Measurements from ENCODE around the gene LPIN2. TPM values are rescaled to one million over a fixed set of nuclear protein-coding genes. Genes with fewer than 3 reads are reported as not detected.

The LPIN2 gene
- total and polyA plus RNA-seq, 12 donors, result 1.9 to 15.9 (median 7.6) TPM

DNA sequence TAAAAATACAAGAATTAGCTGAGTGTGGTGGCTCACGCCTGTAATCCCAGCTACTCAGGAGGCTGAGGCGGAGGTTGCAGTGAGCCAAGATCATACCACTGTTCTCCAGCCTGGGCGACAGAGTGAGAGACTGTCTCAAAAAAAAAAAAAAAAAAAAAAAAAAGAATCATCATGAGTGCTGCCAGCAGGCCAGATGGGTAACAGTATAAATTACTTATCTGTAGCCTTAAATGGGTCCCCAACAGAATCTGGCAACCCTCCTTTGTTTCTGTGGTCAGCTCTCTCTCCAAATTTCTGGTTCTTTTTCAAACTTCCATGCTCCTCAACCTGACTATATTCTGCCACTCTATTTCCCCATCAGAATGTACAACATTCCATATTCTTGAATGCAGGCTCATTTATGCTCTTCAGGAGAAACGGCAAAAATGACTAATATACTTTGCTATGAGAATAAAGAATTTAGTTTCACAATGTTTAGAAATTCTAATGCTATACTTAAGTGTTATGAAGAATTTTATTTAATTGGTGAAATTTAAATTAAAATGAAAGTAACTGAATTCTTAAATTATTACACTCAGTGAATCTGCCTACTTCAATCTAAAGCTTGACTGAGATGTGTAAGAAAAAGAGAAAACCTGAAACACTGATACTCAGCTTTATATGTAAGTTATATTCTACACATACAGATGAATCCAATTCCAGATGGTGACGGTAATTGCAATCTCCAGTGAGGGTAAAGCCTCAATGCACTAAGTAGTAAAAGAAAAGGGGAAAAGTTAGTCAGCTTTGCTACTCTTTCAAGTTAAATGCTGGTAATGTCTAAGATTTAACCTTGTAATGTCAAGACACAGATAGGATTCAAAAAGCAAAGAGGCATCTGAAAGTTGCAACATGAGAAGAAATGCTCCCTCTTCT lies 24.8 kb downstream of the LPIN2 start:
- DNase-seq (no peak), ATAC-seq (no peak)
- TF ChIP-seq, protein P1, sequence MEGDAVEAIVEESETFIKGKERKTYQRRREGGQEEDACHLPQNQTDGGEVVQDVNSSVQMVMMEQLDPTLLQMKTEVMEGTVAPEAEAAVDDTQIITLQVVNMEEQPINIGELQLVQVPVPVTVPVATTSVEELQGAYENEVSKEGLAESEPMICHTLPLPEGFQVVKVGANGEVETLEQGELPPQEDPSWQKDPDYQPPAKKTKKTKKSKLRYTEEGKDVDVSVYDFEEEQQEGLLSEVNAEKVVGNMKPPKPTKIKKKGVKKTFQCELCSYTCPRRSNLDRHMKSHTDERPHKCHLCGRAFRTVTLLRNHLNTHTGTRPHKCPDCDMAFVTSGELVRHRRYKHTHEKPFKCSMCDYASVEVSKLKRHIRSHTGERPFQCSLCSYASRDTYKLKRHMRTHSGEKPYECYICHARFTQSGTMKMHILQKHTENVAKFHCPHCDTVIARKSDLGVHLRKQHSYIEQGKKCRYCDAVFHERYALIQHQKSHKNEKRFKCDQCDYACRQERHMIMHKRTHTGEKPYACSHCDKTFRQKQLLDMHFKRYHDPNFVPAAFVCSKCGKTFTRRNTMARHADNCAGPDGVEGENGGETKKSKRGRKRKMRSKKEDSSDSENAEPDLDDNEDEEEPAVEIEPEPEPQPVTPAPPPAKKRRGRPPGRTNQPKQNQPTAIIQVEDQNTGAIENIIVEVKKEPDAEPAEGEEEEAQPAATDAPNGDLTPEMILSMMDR (IDR thresholded peaks at IDR 0.05), result no peak
- Histone ChIP-seq H3K4me1 (peaks cover 0 to 40% (median 4%) of the 10 kb centered on the region in 9 donors), H3K9me3 (no peaks in the 10 kb centered on the region), H3K4me3 (no peak overlapping the region), H3K36me3 (no peaks in the 10 kb centered on the region), H3K27ac (no peak overlapping the region), H3K27me3 (no peaks in the 10 kb centered on the region)
- WGBS, 2 donors, result 95 to 98% methylated on average over 5 of the region's 5 CpGs
- intact Hi-C loops (cut with DNase I), result loop anchor here in 4 of 10 donors (2.0 to 10.0 kb wide), 3 partner anchors 41 to 55 kb away; no protein-coding TSS in a partner anchor

DNA sequence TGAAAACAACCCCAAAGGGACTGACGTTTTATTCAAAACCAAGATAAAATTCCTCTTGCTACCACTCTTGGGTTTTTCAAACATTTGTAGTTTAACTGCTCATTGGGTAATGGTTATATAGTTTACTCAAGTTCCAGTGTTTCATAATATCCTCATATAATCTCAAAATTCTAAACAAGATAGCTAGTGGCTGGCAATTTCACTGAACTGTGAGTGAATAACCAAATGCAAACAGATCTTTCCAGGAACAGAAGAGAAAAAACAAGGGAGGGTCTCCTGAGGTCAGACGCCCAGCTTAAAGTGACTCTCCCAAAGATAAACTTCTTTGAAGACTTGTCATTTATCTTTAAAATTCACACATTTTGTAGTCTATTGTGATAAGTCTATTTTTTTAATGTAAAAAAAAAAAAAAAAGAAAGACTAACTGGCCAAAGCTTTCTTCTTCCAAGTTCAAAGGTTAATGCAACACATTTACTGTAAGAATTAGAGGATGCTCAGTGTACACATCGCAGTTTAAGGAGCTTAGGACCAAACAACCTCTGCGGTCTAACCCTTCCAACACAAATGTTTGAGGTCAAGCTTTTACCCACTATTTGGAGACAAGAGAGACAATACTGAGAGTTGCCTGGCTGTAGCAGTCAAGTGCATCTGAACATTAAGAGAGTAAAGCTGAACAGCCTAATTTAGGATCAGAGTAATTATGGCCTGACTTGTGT lies 26.6 kb downstream of the LPIN2 start:
- WGBS, 2 donors, result 87 to 89% methylated on average over 4 of the region's 4 CpGs
- Histone ChIP-seq H3K4me1 (peaks cover 0 to 56% (median 20%) of the 10 kb centered on the region in 9 donors), H3K27ac (no peak overlapping the region), H3K36me3 (no peaks in the 10 kb centered on the region), H3K27me3 (no peaks in the 10 kb centered on the region), H3K4me3 (no peak overlapping the region), H3K9me3 (no peaks in the 10 kb centered on the region)
- DNase-seq (no peak), ATAC-seq (no peak)
- intact Hi-C loops (cut with DNase I), result loop anchor here in 4 of 10 donors (2.0 to 10.0 kb wide), 3 partner anchors 39 to 54 kb away; no protein-coding TSS in a partner anchor
- TF ChIP-seq, protein P1 (IDR thresholded peaks at IDR 0.05), result no peak

DNA sequence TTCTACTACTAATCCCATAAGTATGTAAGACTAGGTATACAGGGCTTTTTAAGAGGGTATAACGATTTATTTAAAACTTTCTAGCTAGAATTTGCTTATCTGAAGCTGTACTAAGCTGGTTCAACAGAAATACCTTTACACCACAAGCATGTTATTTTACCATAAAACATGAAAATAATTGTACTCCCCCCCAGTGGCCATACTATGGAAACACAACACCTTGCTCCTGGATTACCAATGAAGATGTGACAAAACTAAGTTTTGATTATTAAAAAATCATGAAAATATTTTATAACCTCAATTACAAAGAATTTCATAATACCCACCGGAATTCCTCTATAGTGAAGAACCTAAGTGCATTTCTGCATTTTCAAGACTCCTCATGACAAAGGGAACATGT lies 27.3 kb downstream of the LPIN2 start:
- intact Hi-C loops (cut with DNase I), result loop anchor here in 5 of 10 donors (1.0 to 10.0 kb wide), 4 partner anchors 38 to 53 kb away; no protein-coding TSS in a partner anchor
- WGBS, 2 donors, result 92 to 93% methylated on average over 2 of the region's 2 CpGs
- H3K4me3 ChIP-seq, result no peak overlapping the region
- H3K27ac ChIP-seq, result peak overlapping the region in 1 of 10 donors; percentile 3
- no peaks in the 10 kb centered on the region for H3K9me3 ChIP-seq
- no peak for ATAC-seq
- H3K4me1 ChIP-seq, result peaks cover 0 to 63% (median 27%) of the 10 kb centered on the region in 9 donors
- no peak for DNase-seq
- H3K27me3 ChIP-seq, result no peaks in the 10 kb centered on the region
- TF ChIP-seq, protein P1 (IDR thresholded peaks at IDR 0.05), result peak; percentile 20 to 64 (median 47)
- no peaks in the 10 kb centered on the region for H3K36me3 ChIP-seq

DNA sequence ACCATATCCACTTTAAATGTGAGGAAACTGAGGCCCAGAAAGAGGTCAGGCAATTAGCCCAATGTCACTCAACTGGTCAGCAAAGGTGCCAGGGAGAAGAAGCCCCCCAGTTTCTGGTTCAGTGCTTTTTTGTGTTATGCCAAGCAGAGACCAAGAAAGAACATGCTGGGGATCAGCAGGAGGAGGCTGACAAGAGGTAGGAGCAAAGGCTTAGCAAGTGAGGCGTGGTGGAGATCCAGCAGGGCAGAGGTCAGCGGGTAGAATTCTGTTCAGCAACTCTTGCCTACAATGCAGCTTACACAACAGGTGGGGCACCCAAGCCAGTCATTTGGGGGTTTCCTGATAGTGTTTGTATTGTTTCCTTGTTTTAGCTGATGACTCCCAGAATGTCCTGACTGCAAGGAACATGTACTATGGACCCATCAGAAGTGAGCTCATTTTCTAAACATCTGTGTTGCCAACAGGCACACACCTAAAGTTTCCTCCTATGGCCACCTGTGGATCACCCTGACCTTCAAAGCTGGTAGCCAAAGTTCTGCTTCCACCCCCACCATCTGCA lies 28.2 kb downstream of the LPIN2 start:
- DNase-seq, result no peak
- intact Hi-C loops (cut with DNase I), result loop anchor here in 5 of 10 donors (1.0 to 10.0 kb wide), 4 partner anchors 37 to 52 kb away; no protein-coding TSS in a partner anchor
- Histone ChIP-seq H3K27ac (no peak overlapping the region), H3K27me3 (no peaks in the 10 kb centered on the region), H3K4me3 (no peak overlapping the region), H3K36me3 (no peaks in the 10 kb centered on the region), H3K4me1 (peaks cover 0 to 68% (median 36%) of the 10 kb centered on the region in 9 donors), H3K9me3 (no peaks in the 10 kb centered on the region)
- 93 to 100% methylated on average over 2 of the region's 2 CpGs for WGBS, 2 donors
- peak in 1 of 8 donors; percentile 28 for ATAC-seq
- TF ChIP-seq, protein P1 (IDR thresholded peaks at IDR 0.05), result no peak
